HEK293 (cell line): ENCODE measurements around the gene ROPN1L.

Source experiments
- ELK4 ChIP-seq: IDR thresholded peaks from 2 replicates; pipeline ENCODE4 v1.6.1; 2011; ENCODE audit warnings: mild to moderate bottlenecking, low read depth, low read length, borderline replicate concordance
- HOXC10 ChIP-seq: sonication (generic); formaldehyde crosslinking; IDR thresholded peaks from 2 replicates; pipeline ENCODE4 v1.8.1; 2023; ENCODE audit warnings: mild to moderate bottlenecking, missing genetic modification reagents
- OSR2 ChIP-seq: fragments of 450-650 bp; formaldehyde crosslinking; IDR thresholded peaks from 2 replicates; pipeline ENCODE4 v1.5.1; 2016; ENCODE audit warnings: missing biosample characterization, missing genetic modification characterization
- YY1 ChIP-seq: fragments of 450-650 bp; formaldehyde crosslinking; IDR thresholded peaks from 2 replicates; pipeline ENCODE4 v1.5.1; 2018; ENCODE audit warnings: missing biosample characterization, missing genetic modification characterization
- ZBTB6 ChIP-seq: fragments of 450-650 bp; formaldehyde crosslinking; IDR thresholded peaks from 2 replicates; pipeline ENCODE4 v1.5.1; 2017; ENCODE audit warnings: missing biosample characterization, missing genetic modification characterization
- ZNF16 ChIP-seq: fragments of 450-650 bp; formaldehyde crosslinking; IDR thresholded peaks from 2 replicates; pipeline ENCODE4 v1.5.1; 2016; ENCODE audit warnings: low read depth, missing biosample characterization, missing genetic modification characterization
- ZNF280D ChIP-seq: fragments of 450-650 bp; formaldehyde crosslinking; IDR thresholded peaks from 2 replicates; pipeline ENCODE4 v1.5.1; 2016; ENCODE audit warnings: missing biosample characterization, missing genetic modification characterization
- ZNF292 ChIP-seq: fragments of 450-650 bp; formaldehyde crosslinking; IDR thresholded peaks from 2 replicates; pipeline ENCODE4 v1.5.1; 2016; ENCODE audit warnings: low read depth, missing biosample characterization, missing genetic modification characterization, borderline replicate concordance
- ZNF433 ChIP-seq: fragments of 450-650 bp; formaldehyde crosslinking; IDR thresholded peaks from 2 replicates; pipeline ENCODE4 v1.5.1; 2016; ENCODE audit warnings: missing biosample characterization, missing genetic modification characterization, low read depth
- ZNF76 ChIP-seq: fragments of 450-650 bp; formaldehyde crosslinking; IDR thresholded peaks from 2 replicates; pipeline ENCODE4; 2016; ENCODE audit warnings: low read depth, missing biosample characterization, missing genetic modification characterization, borderline replicate concordance
- ZNF776 ChIP-seq: fragments of 450-650 bp; formaldehyde crosslinking; IDR thresholded peaks from 2 replicates; pipeline ENCODE4 v1.5.0; 2017; ENCODE audit warnings: missing biosample characterization, missing genetic modification characterization, borderline replicate concordance

GRCh38 chr5:10439692-10440091 is 2.0 kb upstream of the ROPN1L start:
- TF ChIP-seq HOXC10 (CRISPR knock-in tag), result no peak
- TF ChIP-seq ZNF76 (tag by site-specific recombination), result no peak
- no peak for TF ChIP-seq YY1 (tag by site-specific recombination)
- no peak for TF ChIP-seq ZNF292 (tag by site-specific recombination)
- TF ChIP-seq OSR2 (tag by site-specific recombination), result no peak
- TF ChIP-seq ZNF16 (tag by site-specific recombination), result no peak
- TF ChIP-seq ZBTB6 (tag by site-specific recombination), result no peak
- no peak for TF ChIP-seq ELK4
- no peak for TF ChIP-seq ZNF776 (tag by site-specific recombination)
- TF ChIP-seq ZNF433 (tag by site-specific recombination), result no peak
- TF ChIP-seq ZNF280D (tag by site-specific recombination), result no peak
